H9 (cell line): ENCODE data around the gene ZNF618. TPM values are rescaled to one million over a fixed set of nuclear protein-coding genes. Genes with fewer than 3 reads are reported as not detected.

ENCODE experiments used
- DNase-seq: peaks from one replicate; pipeline ENCODE4 v3.0.0-alpha.2; 2017
- H2AFZ ChIP-seq: one replicate; pipeline ENCODE4 v1.6.1; 2013; ENCODE audit warnings: mild to moderate bottlenecking, low read length, control low read depth, moderate library complexity
- H2AK5ac ChIP-seq: 2 replicates; pipeline ENCODE4 v1.6.1; 2013; ENCODE audit warnings: low read length, control low read depth, mixed read lengths; ENCODE audit not compliant: insufficient read length
- H2BK120ac ChIP-seq: one replicate; pipeline ENCODE4 v1.6.1; 2013; ENCODE audit warnings: low read depth, mild to moderate bottlenecking, low read length, control low read depth, inconsistent platforms; ENCODE audit not compliant: poor library complexity, severe bottlenecking
- H2BK12ac ChIP-seq: 2 replicates; pipeline ENCODE4 v1.6.1; 2013; ENCODE audit warnings: low read length, control low read depth, mixed read lengths, low read depth; ENCODE audit not compliant: insufficient read length
- H2BK15ac ChIP-seq: 2 replicates; pipeline ENCODE4 v1.6.1; 2013; ENCODE audit warnings: low read depth, low read length, control low read depth
- H2BK20ac ChIP-seq: one replicate; pipeline ENCODE4 v1.6.1; 2013; ENCODE audit warnings: low read depth, mild to moderate bottlenecking, low read length, control low read depth, inconsistent platforms; ENCODE audit not compliant: poor library complexity, severe bottlenecking
- H2BK5ac ChIP-seq: 2 replicates; pipeline ENCODE4 v1.6.1; 2013; ENCODE audit warnings: low read length, control low read depth, mixed read lengths; ENCODE audit not compliant: insufficient read length
- H3K14ac ChIP-seq: 2 replicates; pipeline ENCODE4 v1.6.1; 2013; ENCODE audit warnings: low read length, control low read depth; ENCODE audit not compliant: insufficient read depth
- H3K18ac ChIP-seq: 2 replicates; pipeline ENCODE4 v1.6.1; 2013; ENCODE audit warnings: low read depth, mild to moderate bottlenecking, mixed read lengths, low read length, control low read depth; ENCODE audit not compliant: insufficient read length
- H3K23ac ChIP-seq: 2 replicates; pipeline ENCODE4 v1.6.1; 2013; ENCODE audit warnings: low read length, control low read depth, mixed read lengths, low read depth; ENCODE audit not compliant: insufficient read length
- H3K23me2 ChIP-seq: 2 replicates; pipeline ENCODE4 v1.6.1; 2013; ENCODE audit warnings: low read depth, mild to moderate bottlenecking, mixed read lengths, low read length, control low read depth; ENCODE audit not compliant: insufficient read length, poor library complexity, severe bottlenecking
- H3K27ac ChIP-seq: 2 replicates; pipeline ENCODE4 v1.5.1; 2013; ENCODE audit warnings: low read length, control low read depth, mixed read lengths, low read depth; ENCODE audit not compliant: insufficient read length
- H3K27me3 ChIP-seq: 2 replicates; pipeline ENCODE4 v1.6.1; 2013; ENCODE audit warnings: low read length, control low read depth, inconsistent platforms; ENCODE audit not compliant: insufficient read depth
- H3K4ac ChIP-seq: 2 replicates; pipeline ENCODE4 v1.6.1; 2013; ENCODE audit warnings: low read depth, mild to moderate bottlenecking, control low read depth, inconsistent platforms, low read length, moderate library complexity
- H3K4me1 ChIP-seq: 2 replicates; pipeline ENCODE4 v1.6.1; 2013; ENCODE audit warnings: low read length, control low read depth, inconsistent platforms; ENCODE audit not compliant: insufficient read depth
- H3K4me2 ChIP-seq: 2 replicates; pipeline ENCODE4 v1.6.1; 2013; ENCODE audit warnings: low read length, control low read depth, mixed read lengths; ENCODE audit not compliant: insufficient read length, insufficient read depth
- H3K56ac ChIP-seq: 2 replicates; pipeline ENCODE4 v1.6.1; 2013; ENCODE audit warnings: low read depth, mild to moderate bottlenecking, mixed read lengths, low read length, control low read depth; ENCODE audit not compliant: insufficient read length
- H3K79me1 ChIP-seq: 2 replicates; pipeline ENCODE4 v1.6.1; 2013; ENCODE audit warnings: low read depth, mild to moderate bottlenecking, moderate library complexity, low read length, control low read depth, inconsistent platforms; ENCODE audit not compliant: insufficient read depth, poor library complexity, severe bottlenecking
- H3K79me2 ChIP-seq: 2 replicates; pipeline ENCODE4 v1.6.1; 2013; ENCODE audit warnings: low read length, control low read depth, inconsistent platforms; ENCODE audit not compliant: insufficient read depth
- H3K9ac ChIP-seq: 2 replicates; pipeline ENCODE4 v1.6.1; 2013; ENCODE audit warnings: low read length, control low read depth, mixed read lengths; ENCODE audit not compliant: insufficient read length; ENCODE audit errors: extremely low read depth
- H3K9me3 ChIP-seq: one replicate; pipeline ENCODE4 v1.6.1; 2013; ENCODE audit warnings: low read depth, low read length, inconsistent platforms; ENCODE audit not compliant: control insufficient read depth
- H3T11ph ChIP-seq: one replicate; pipeline ENCODE4 v1.6.1; 2013; ENCODE audit warnings: mild to moderate bottlenecking, low read length, control low read depth, inconsistent platforms
- H4K20me1 ChIP-seq: one replicate; pipeline ENCODE4 v1.6.1; 2013; ENCODE audit not compliant: control insufficient read depth, insufficient read length, insufficient read depth
- H4K5ac ChIP-seq: 2 replicates; pipeline ENCODE4 v1.6.1; 2013; ENCODE audit warnings: low read depth, mild to moderate bottlenecking, mixed read lengths, low read length, control low read depth; ENCODE audit not compliant: insufficient read length
- H4K8ac ChIP-seq: replicated peaks from 2 replicates; pipeline ENCODE4 v1.6.1; 2013; ENCODE audit warnings: low read length, control low read depth, mixed read lengths, low read depth; ENCODE audit not compliant: insufficient read length
- H4K91ac ChIP-seq: 2 replicates; pipeline ENCODE4 v1.6.1; 2013; ENCODE audit warnings: low read depth, mild to moderate bottlenecking, moderate library complexity, mixed read lengths, low read length, control low read depth; ENCODE audit not compliant: insufficient read length
- H3K27ac Mint-ChIP-seq, 3 experiments: 2 replicates in 2 of 3; 3 replicates in 1 of 3; pipeline ENCODE4 v1.8.0; 2020 to 2021; ENCODE audit warnings: mixed read lengths in 3 of 3, mild to moderate bottlenecking in 1 of 3, moderate library complexity in 1 of 3
- H3K27me3 Mint-ChIP-seq: 2 replicates; pipeline ENCODE4 v1.8.0; 2021; ENCODE audit warnings: low read depth, mild to moderate bottlenecking, moderate library complexity, mixed read lengths
- H3K36me3 Mint-ChIP-seq, 3 experiments: 2 replicates in 2 of 3; 3 replicates in 1 of 3; pipeline ENCODE4 v1.8.0; 2020 to 2021; ENCODE audit warnings: low read depth in 3 of 3, mixed read lengths in 3 of 3; ENCODE audit not compliant: insufficient read depth in 1 of 3
- H3K4me1 Mint-ChIP-seq, 2 experiments: 2 replicates each; pipeline ENCODE4 v1.8.0; 2020; ENCODE audit warnings: mixed read lengths in 2 of 2
- H3K4me3 Mint-ChIP-seq, 2 experiments: 2 replicates in 1 of 2; 3 replicates in 1 of 2; pipeline ENCODE4 v1.8.0; 2020 to 2021; ENCODE audit warnings: mild to moderate bottlenecking in 2 of 2, mixed read lengths in 2 of 2, moderate library complexity in 1 of 2
- H3K9me3 Mint-ChIP-seq, 2 experiments: 2 replicates in 1 of 2; 3 replicates in 1 of 2; pipeline ENCODE4 v1.8.0; 2020; ENCODE audit warnings: mild to moderate bottlenecking in 2 of 2, mixed read lengths in 2 of 2, moderate library complexity in 1 of 2
- WGBS: extraction: QIAGEN DNeasy Blood & Tissue Kit; methylation state at CpG from one replicate; pipeline ENCODE4 v1.1.7; 2013; ENCODE audit warnings: missing lambda C conversion rate, low lambda C conversion rate, mixed read lengths; ENCODE audit not compliant: insufficient read length; ENCODE audit errors: extremely low coverage; 5-methylcytosine and 5-hydroxymethylcytosine counted together
- total RNA-seq: library from RNA; stranded (reverse); gene quantifications from 2 replicates; pipeline ENCODE4 v1.2.1, GENCODE V29; 2021
- TF ChIP-seq, protein P1 (sequence below): fragments of 200-600 bp; sonication (generic); conservative IDR thresholded peaks from 3 replicates; pipeline ENCODE4 v1.8.0; 2021; ENCODE audit warnings: antibody characterized with exemption, mild to moderate bottlenecking

Gene ZNF618
- total RNA-seq, 1 experiment from 2014 or later: 13.6 TPM

DNA sequence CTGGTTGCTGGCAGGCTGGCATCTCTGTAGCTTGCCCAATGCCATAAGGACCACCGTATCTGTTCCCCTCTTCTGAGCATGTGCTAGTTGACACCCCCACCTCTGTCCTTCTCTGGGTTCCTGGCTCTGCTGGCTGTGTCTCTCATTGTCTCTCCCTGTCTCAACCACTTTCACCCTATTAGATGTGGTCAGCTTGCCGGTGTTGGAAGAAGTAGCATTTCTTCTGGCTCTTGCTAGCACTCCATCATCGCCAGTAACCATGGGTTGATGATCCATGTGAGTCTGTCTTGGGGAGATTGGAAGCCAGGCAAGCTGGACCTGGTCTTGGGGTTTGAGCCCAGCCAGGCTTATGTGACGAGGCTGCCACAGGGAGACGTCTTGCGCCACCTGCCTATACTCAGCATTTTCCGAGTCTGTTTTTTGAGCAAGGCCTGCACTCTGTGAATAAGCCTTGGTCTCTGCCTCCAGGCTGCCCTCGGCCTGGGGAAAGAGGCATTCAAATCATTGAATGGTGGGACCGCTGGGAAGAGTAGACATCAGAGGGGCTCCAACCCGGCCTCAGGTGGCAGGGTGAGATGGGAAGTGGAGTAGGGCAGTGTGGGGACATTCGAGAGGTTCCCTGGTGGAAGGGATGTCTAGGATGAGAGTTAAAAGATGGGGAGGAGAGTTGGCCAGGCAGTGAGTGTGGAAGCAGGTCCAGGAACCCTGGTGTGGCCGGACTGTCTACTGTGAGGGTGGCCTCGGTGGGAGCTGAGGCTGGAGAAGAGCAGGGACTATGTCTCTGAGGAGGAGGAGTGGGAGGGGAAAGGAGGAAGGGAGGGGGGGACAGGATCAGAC lies 74.3 kb downstream of the ZNF618 start:
- Histone ChIP-seq H2BK5ac (no peak overlapping the region), H3K27me3 (no peaks in the 10 kb centered on the region), H3K23ac (no peak overlapping the region), H3T11ph (no peak overlapping the region), H2BK120ac (no peak overlapping the region), H4K91ac (no peak overlapping the region), H3K4ac (no peak overlapping the region), H2AFZ (no peak overlapping the region), H4K20me1 (no peaks in the 10 kb centered on the region), H3K4me2 (no peak overlapping the region), H3K23me2 (no peaks in the 10 kb centered on the region), H3K79me1 (no peaks in the 10 kb centered on the region), H3K9me3 (no peaks in the 10 kb centered on the region), H2AK5ac (no peak overlapping the region), H4K5ac (no peak overlapping the region), H3K27ac (no peak overlapping the region), H3K56ac (no peak overlapping the region), H3K79me2 (no peaks in the 10 kb centered on the region; the same call in 1 of the 2 replicates), H3K14ac (no peak overlapping the region; the same call in 1 of the 2 replicates), H2BK12ac (no peak overlapping the region), H3K4me1 (no peaks in the 10 kb centered on the region; the same call in 1 of the 2 replicates), H3K9ac (no peak overlapping the region), H2BK20ac (no peak overlapping the region), H4K8ac (no peak overlapping the region), H2BK15ac (no peak overlapping the region), H3K18ac (no peak overlapping the region)
- Mint-ChIP-seq H3K27ac (peak overlapping the region in 2 of 3 experiments; percentile 8 to 72; a peak in 4 of 7 replicates), H3K4me3 (no peak overlapping the region), H3K9me3 (no peaks in the 10 kb centered on the region), H3K4me1 (peaks cover 0 to 10% of the 10 kb centered on the region in 2 experiments; a peak in 1 of 4 replicates), H3K27me3 (no peaks in the 10 kb centered on the region), H3K36me3 (no peaks in the 10 kb centered on the region)
- TF ChIP-seq, protein P1, sequence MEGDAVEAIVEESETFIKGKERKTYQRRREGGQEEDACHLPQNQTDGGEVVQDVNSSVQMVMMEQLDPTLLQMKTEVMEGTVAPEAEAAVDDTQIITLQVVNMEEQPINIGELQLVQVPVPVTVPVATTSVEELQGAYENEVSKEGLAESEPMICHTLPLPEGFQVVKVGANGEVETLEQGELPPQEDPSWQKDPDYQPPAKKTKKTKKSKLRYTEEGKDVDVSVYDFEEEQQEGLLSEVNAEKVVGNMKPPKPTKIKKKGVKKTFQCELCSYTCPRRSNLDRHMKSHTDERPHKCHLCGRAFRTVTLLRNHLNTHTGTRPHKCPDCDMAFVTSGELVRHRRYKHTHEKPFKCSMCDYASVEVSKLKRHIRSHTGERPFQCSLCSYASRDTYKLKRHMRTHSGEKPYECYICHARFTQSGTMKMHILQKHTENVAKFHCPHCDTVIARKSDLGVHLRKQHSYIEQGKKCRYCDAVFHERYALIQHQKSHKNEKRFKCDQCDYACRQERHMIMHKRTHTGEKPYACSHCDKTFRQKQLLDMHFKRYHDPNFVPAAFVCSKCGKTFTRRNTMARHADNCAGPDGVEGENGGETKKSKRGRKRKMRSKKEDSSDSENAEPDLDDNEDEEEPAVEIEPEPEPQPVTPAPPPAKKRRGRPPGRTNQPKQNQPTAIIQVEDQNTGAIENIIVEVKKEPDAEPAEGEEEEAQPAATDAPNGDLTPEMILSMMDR: no peak
- no peak for DNase-seq
- WGBS: no CpG with 5 or more reads among the region's 13 CpGs
